Esophagus mucosa (tissue), 1 donor: ENCODE results near the gene TTLL1. TPM values are rescaled to one million over a fixed set of nuclear protein-coding genes. Genes with fewer than 3 reads are reported as not detected.
"Not testable (repeated sequence)": the region's sequence is repeated elsewhere in the genome, so short reads cannot be mapped to it uniquely, and the experiment has no call there.

ENCODE experiments used
- ATAC-seq: fragments of 200-7000 bp; cut with Tn5 transposase; one replicate; pipeline ENCODE4 v1.9.1; 2020
- total RNA-seq: library from RNA; stranded (reverse); gene quantifications from one replicate; pipeline ENCODE4 v1.2.4, GENCODE V29; 2023
- donor health status: DM: yes; HTN: yes; CAD: no.

Gene TTLL1
- total RNA-seq, 1 donor from 2014 or later = 4.7 TPM

- no peak for ATAC-seq
These were observed 23.1 kb downstream of the TTLL1 start for GRCh38 chr22:43066134-43066533.

- ATAC-seq = peak; percentile 65
These were observed 29.0 kb downstream of the TTLL1 start for GRCh38 chr22:43060183-43060582.

DNA sequence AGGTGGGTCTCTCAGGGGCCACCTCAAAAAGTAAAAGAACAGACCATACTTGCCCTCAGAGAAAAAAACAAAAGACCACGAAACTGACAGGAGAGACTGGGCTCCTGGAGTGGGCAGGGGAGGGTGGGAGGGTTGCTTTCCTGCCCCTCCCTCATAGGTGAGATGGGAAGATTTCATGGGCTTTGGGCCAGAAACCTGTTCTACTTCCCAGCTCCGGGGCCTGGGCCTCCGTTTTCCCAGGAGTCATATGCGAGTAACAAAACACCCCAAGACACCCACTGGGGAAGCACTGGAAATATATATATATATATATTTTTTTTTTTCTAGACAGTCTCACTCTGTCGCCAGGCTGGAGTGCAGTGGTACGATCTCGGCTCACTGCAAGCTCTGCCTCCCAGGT is 31.6 kb downstream of the TTLL1 start:
- ATAC-seq = no peak

DNA sequence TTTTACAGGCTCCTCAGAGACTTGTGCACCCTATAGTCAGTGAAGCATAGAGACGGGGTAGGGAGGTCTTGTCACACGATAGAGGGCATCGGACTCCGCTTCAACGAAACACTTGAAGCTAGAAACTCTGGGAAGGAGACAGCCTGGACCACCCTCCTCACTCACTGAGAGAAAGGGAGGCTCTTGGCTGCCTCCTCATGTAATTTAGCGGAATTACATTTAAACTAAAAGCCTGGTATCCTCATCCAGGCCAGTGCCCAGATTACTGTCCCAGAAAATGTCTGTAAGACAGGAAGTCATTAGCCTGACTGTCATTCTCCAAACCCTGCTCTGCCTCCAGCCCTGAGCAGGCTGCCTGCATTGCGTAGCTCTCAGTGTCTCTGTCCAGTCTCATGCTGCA is 36.0 kb downstream of the TTLL1 start:
- no peak for ATAC-seq

DNA sequence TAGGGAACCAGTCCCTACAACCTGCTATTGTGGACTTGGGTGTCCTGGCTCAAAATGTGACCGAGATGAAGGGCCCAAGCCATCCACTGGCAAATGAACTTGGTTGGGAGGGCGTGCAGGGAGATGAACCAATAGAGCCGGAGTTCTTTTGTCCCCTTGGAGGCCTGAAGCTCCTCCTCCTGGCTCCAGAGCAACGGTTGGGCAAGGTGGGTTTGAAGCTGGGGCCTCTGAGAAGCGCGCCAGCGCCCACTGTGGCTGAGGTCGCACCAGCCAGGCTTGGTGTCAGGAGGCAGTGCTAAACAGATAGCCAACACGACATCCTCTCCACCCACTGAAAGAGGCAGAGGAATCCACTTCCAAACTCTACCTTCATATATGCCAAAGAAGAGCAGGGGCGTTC is 38.2 kb downstream of the TTLL1 start:
- peak; percentile 20 for ATAC-seq

- no peak for ATAC-seq
These were observed 41.6 kb downstream of the TTLL1 start for GRCh38 chr22:43047605-43048004.

GRCh38 chr22:43044290-43044712 is 44.9 kb downstream of the TTLL1 start:
- no peak for ATAC-seq

GRCh38 chr22:43042101-43042780 is 47.0 kb downstream of the TTLL1 start:
- ATAC-seq = peak; percentile 70

- ATAC-seq = no peak
These were observed 49.4 kb downstream of the TTLL1 start for GRCh38 chr22:43039800-43040199.

DNA sequence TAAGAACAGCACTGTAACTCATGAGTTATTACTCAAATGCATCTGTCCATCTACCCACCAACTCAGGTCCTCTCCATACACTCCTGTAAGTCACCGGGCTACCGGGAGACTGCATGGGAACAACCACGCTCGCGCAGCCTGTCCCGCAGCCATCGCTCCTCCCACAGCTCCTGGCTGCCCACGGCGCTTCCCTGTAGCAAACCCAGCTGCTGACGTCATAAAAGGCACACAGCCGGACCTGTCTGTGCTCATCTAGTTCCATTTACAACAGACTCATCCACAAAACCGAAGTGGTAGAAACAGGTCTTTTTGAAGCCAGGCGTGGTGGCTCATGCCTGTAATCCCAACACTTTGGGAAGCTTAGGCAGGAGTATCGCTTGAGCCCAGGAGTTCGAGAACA is 50.9 kb downstream of the TTLL1 start:
- peak; percentile 68 for ATAC-seq

DNA sequence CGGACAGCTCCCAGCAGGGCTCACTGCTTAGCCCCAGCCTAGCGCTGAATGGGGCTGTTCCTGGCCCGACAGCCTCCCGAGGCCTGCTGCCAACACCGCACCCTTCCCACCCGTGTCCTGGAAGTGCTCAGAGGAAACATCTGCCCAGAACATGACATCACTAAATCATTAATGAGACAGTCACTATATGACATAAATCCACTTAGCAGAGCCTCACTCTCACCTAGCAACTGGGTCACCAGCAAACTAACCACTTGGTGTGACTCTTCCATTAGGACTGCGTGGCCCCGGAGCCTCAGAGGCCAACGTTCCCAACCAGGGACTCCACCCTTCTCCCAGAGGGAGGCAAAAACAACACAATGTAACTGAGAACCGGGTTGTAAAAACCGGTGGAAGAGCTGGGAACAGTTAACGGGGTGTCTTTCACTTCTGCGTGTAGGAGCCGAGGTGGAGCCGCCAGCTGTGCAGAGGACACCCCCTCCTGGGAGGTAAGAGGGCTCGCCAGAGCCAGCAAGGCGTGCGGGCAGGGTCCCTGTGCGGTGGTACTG is 52.8 kb downstream of the TTLL1 start:
- ATAC-seq = peak; percentile 83

DNA sequence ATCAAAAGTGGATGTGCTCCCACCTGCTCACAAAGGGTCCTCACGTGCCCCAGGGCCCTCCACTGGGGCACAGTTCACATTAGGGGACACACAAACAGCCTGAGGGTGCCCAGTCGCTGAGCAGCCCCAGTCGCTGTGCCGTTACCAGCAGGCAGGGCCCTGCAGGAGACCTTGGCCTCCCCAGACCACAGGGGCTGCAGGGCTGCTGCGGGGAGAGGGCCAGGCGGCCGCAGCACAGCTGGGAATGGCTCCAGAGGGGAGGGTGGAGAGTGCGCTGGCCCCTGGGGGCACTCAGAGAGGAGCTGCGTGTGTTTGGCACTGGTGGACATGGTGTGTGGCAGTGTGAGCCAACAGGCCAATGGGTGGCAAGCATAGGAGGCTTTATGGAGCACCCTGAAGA is 53.9 kb downstream of the TTLL1 start:
- ATAC-seq = no peak

GRCh38 chr22:43031617-43032016 is 57.6 kb downstream of the TTLL1 start:
- ATAC-seq = no peak

GRCh38 chr22:43018615-43019014 is 70.6 kb downstream of the TTLL1 start:
- no peak for ATAC-seq

DNA sequence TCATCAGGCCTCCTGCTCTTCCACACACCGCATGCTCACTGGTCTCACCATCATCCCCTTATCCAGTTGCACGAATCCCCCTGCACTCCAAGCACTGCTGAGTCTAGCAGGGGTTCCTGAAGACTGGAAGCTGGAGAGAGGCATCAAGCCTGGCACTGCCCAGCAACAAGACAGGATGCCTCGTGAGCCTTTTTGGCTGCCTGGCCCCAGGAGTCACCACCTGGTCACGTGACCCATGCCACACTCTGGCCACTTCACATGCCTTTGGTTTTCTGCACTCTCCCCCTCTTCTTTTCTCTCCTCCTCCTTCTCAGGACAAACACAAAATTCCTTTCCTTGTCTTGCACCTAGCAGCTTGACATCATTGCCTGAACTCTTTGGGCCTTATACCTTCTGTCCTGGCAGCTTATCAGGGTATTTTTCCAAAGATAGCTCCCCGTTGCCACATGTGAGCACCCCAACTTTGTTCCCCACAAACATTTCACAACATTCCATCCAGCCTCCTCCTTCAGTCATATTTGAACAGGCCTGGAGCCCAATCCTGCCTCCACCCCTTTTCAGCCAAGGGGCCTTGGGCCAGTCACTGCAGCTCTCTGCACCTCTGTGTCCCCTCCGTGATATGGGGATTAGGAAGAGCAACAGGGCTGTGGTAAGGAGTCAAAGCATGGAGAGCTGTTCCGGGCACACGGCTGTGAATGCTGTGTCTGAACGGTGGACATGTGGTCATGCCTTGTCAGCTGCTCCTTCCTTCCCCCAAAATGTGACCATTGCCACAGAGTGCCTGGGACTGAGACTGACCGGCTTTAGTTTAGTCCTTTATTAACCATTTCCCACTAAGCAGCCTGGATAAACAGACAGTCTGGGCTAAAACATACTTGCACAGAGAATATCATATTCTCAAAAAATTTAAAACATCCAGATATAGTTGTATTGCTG is 71.4 kb downstream of the TTLL1 start:
- no peak for ATAC-seq

GRCh38 chr22:43016150-43016549 is 73.0 kb downstream of the TTLL1 start:
- not testable (repeated sequence) for ATAC-seq

DNA sequence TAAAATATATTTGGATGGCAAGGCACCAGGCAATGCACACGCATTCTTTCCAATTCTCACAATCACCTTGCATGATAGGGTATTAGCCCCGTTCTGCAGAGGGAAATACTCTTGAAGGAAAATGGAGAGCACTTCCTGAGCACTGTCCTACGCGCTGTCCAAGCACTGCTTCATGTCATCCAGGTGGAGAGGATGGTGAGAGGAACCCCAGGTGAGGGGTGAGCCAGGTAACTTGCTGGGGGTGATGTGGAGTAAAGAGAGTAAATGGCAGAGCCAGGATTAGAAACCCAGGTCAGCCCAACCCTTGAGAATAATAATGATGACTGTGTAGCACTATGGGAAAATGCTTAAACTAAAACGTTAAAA is 73.5 kb downstream of the TTLL1 start:
- ATAC-seq = no peak

DNA sequence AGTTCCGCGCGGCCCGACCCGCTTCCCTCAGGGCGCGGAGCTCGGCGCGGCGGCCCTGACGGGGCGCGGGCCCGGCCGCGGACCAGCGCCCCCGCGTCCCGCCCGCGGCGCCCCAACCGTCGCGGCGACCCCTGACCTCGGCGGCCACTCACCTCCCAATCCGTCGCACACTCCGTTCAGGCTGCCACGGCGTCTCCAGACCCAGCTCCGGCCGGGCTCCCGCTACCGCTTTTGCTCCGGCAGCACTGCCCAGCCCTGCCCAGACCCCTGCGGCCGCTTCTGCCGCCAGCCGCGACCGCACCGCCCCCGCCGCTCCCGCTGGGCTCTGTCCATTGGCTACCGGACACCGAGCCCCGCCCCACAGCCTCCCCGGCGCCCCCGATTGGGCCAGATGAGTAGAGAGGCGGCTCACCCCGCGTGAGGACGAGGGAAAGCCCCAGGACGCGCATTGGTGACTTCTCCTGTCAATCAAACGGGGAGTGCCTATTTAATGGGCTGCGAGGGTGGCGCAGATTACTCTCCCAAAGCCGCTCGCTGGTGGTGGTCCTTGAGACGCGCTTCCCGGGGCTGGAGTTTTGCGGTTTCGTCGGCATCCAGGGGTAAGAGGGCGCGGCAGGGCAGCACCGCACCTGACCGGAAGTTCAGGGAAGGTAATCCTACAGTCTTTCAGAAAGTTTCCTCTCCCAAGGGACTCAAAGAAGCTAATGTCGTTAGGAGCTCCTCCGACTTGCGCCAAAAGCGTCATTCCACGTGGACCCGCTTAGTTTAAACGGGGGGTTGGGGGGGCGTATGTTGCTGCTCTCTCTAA is 74.1 kb downstream of the TTLL1 start, which contains the start of gene PACSIN2:
TSS of gene PACSIN2 (minus strand) at position 281 of the 808 bp plus-strand sequence. CDS start 103,069 bp downstream, outside the sequence.
- peak; percentile 98 for ATAC-seq

DNA sequence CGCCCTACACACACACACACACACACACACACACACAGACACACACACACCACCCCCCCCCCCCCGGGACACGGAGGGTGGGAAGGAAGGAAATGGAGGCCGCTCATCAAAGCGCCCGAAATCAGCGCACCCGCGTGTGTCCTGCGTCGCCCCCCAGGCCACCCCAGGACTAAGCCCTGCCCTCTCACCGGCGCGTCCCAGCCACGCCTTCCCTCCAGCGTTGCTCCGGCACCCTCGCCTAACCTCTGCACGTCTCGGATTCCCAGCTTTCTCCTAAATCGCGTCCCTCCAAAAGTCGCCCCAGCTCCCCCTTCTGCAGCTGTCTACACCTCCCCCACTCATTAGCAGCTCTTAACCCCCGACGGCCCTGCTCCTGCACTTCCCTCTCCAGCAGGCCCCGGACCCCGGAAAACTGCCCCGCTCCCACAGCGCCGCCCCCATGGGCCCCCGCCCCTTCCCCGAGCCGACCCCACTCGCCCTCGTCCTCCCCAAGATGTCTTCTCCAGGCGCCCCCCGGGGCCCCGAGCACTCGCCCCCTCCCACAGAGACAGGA is 74.8 kb downstream of the TTLL1 start:
- peak; percentile 32 for ATAC-seq

DNA sequence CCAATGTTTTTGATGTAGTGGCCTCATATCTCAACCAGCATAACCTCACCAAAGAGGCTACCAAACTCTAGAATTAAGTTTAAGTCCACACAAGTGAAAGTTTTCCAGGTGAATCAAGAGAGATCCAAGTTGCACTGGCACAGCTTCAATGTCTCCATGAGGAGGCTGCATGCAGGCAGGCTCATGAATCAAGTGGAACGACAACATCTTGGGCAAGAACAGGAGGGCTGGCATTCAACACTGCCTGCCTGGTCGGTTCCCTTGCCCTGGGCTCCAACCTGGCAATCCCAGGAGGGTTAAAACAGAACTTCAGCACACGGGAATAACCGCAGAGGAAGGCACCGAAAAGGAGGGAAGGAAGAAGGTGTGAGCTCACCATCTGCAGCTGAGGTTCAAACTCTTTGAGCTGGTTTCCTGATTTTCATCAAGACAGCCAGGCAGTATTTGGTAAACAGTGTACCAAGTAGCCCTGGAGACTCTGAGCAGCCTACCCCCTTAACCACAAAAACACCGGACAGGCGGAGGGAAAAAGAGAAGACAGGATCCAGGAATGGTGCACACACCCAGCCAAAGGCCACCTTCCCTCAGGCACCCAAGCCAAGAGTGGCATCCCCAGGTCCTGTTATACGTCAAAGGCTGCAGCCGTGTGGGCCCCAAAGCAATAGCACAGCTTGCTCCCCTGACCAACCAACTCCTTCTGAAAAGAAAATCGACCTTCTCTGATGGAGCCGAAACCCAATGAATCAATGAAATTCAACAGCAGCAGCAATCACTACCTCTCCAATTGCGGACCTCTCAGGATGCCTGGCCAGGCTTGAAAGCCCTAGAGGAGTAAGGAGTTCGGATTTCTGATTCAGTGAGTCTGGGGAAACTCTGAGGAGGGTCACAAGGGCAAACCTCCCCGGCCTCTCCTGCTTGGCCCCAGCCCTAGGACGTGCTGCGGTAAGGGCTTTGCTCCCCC is 75.6 kb downstream of the TTLL1 start:
- ATAC-seq = peak; percentile 1

GRCh38 chr22:43012390-43012789 is 76.8 kb downstream of the TTLL1 start:
- no peak for ATAC-seq
